KOPT-K1 (cell line): ENCODE results near the gene NOC2L.
"Not testable (repeated sequence)": the region's sequence is repeated elsewhere in the genome, so short reads cannot be mapped to it uniquely, and the experiment has no call there.

Experiments
- H3K27ac ChIP-seq: fragments of 200-600 bp; sonication (generic); 2 replicates; pipeline ENCODE4 v1.5.1; 2016; ENCODE audit warnings: antibody characterized with exemption, mild to moderate bottlenecking, low read depth, low read length; ENCODE audit not compliant: poor library complexity, severe bottlenecking
- H3K36me3 ChIP-seq: fragments of 200-600 bp; sonication (generic); 2 replicates; pipeline ENCODE4 v1.5.1; 2017; ENCODE audit warnings: antibody characterized with exemption, mild to moderate bottlenecking, low read length, moderate library complexity; ENCODE audit not compliant: insufficient read depth
- H3K9me3 ChIP-seq: fragments of 200-600 bp; sonication (generic); 2 replicates; pipeline ENCODE4 v1.5.1; 2017; ENCODE audit warnings: antibody characterized with exemption, low read length, mild to moderate bottlenecking; ENCODE audit not compliant: insufficient read depth, poor library complexity, severe bottlenecking

The NOC2L gene

DNA sequence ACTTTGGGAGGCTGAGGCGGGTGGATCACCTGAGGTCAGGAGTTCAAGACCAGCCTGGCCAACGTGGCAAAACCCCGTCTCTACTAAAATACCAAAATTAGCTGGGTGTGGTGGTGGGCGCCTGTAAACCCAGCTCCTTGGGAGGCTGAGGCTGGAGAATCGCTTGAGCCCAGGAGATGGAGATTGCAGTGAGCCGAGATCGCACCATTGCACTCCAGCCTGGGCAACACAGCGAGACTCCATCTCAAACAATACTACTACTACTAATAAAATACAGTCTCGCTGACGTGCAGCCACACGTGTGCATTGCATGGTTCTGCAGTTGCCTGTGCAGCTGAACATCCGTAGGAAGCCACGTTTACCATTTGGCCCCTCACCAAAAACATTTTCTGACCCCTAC lies 12.2 kb downstream of the NOC2L start:
- not testable (repeated sequence) for H3K27ac ChIP-seq, H3K9me3 ChIP-seq
- peaks cover 80% of the 10 kb centered on the region for H3K36me3 ChIP-seq

DNA sequence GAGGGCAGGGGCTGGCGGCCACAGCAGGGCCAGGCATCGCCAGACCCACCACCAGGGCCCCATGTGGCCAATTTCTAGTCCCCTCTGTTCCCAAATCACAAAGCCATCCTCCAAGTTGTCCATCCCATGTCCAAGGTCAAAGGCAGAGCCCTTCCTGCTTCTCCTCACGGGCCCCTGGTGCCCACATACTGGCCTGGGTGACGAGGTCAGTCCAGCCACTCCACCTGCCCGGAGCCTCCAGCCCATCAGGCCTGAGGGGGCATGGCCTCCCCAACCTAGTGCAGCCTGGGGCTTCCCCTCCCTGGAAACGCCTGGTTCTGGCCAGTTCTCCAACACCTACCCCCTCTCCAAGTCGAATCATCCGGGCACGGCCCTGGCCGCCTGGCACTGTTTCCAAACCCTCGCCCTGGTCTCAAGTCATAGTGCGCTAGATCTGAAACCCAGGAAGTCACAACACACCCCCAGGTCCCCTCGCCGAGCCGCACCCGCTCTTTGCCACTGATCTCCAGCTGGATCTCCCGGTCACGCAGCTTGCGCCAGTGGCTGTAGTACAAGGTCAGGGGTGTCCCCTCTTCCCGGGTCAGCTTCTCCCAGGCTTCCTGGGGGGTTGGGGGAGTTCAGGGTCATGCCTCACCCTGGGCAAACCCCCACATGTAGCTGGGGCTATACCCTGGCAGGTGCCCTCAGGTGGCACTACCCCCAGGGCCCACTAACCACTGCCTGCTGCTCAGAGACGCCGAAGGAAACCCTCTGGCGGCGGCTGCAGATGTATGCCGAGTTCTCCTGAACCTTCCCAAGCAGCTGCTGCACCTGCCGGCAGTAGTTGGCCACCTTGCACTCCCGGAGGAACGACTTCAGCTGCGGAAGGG lies 13.1 kb downstream of the NOC2L start:
- Histone ChIP-seq H3K36me3 (peaks cover 71% of the 10 kb centered on the region), H3K9me3 (no peaks in the 10 kb centered on the region), H3K27ac (no peak overlapping the region)

DNA sequence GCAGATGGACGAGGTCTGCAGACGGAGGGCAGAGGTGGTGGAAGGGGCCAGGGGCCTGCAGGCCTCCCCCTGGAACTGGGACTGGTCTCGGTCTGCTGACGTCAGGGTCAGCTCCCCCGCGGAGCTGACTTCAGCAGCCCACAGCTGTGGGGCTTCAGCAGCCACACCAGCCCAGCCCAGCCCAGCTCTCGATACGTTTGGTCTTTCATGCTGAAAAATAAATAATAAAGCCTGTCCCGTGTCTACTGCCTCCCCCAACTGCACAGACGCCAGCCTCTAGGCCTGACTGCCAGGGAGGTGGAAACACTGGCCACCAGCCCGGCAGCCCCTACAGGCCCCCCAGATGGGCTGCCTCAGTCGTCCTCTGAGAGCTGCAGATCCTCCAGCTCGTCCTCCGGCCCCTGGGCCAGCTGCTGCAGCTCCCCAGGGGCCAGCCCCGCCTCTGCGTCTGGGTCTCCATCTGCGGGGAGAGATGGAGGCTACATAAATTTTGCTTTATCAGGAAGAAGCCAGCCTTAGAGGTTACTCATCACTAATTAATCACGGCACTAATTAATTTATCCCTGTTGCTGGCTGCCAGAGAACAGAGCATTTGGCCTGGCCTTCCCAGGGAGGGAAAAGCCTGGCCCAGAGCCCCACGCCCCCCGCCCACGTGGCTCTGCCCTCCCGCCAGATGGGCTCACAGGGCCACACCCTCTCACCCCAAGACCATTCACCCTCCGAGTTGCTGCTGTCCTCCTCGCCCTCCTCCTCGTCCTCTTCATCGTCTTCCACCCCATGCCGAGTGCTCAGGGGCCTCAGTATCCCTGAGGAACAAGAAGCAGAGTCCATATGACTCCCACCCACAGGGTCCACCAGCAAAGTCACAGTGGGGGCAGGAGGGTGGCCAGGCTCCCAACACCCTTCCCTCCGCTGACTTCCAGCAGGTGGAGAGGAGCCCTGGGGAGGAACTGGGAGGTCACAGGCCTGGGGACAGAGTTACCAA lies 14.4 kb downstream of the NOC2L start:
- H3K27ac ChIP-seq: no peak overlapping the region
- peaks cover 58% of the 10 kb centered on the region for H3K36me3 ChIP-seq
- no peaks in the 10 kb centered on the region for H3K9me3 ChIP-seq

DNA sequence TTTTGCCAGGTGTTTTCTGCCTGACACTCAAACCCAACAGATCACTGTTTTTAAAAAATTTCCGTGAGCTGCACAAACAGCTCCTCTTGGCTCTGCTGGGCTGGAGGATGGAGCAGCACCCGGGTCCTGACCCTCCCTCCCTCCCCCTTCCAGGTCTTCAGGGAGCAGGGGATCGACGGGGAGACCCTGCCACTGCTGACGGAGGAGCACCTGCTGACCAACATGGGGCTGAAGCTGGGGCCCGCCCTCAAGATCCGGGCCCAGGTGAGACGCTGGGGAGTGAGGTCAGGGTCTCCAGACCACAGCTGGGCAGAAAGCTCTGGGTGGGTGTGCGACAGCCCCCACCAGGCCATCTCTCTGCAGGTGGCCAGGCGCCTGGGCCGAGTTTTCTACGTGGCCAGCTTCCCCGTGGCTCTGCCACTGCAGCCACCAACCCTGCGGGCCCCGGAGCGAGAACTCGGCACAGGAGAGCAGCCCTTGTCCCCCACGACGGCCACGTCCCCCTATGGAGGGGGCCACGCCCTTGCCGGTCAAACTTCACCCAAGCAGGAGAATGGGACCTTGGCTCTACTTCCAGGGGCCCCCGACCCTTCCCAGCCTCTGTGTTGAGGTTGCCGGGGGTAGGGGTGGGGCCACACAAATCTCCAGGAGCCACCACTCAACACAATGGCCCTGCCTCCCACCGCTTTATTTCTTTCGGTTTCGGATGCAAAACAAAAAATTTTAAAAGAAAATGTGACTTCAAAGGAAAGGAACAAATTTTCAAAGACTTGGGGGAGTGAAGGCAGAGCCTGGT lies 15.3 kb downstream of the NOC2L start:
- H3K36me3 ChIP-seq: peaks cover 49% of the 10 kb centered on the region
- H3K27ac ChIP-seq: no peak overlapping the region
- H3K9me3 ChIP-seq: no peaks in the 10 kb centered on the region

DNA sequence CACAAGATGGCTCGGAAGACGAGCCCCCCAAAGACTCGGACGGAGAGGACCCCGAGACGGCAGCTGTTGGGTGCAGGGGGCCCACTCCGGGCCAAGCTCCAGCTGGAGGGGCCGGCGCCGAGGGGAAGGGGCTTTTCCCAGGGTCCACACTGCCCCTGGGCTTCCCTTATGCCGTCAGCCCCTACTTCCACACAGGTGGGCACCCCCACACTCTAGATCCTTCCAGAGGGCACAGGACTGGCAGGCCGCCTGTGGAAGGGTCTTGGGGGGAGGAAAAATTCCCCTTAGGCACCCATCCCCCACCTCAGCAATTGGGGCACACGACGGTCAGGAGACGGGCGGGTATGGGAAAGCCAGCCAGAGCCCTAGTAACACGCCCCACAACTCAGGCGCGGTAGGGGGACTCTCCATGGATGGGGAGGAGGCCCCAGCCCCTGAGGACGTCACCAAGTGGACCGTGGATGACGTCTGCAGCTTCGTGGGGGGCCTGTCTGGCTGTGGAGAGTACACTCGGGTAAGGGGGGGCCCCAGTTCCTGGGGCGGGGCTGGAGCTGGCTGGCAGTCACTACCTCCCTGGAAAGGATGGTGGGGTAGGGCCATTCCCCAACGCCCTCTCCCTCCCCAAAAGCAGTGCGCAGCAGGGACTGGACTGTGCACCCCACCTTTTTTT lies 16.1 kb downstream of the NOC2L start:
- Histone ChIP-seq H3K9me3 (no peaks in the 10 kb centered on the region), H3K36me3 (peaks cover 44% of the 10 kb centered on the region), H3K27ac (no peak overlapping the region)

DNA sequence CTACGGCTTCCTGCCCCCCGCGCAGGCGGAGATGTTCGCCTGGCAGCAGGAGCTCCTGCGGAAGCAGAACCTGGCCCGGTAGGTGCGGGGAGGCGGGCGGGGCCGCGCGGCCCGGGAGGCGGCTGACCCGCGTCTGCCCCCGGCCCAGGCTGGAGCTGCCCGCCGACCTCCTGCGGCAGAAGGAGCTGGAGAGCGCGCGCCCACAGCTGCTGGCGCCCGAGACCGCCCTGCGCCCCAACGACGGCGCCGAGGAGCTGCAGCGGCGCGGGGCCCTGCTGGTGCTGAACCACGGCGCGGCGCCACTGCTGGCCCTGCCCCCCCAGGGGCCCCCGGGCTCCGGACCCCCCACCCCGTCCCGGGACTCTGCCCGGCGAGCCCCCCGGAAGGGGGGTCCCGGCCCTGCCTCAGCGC lies 16.6 kb downstream of the NOC2L start:
- H3K36me3 ChIP-seq: peaks cover 39% of the 10 kb centered on the region
- no peaks in the 10 kb centered on the region for H3K9me3 ChIP-seq
- no peak overlapping the region for H3K27ac ChIP-seq

DNA sequence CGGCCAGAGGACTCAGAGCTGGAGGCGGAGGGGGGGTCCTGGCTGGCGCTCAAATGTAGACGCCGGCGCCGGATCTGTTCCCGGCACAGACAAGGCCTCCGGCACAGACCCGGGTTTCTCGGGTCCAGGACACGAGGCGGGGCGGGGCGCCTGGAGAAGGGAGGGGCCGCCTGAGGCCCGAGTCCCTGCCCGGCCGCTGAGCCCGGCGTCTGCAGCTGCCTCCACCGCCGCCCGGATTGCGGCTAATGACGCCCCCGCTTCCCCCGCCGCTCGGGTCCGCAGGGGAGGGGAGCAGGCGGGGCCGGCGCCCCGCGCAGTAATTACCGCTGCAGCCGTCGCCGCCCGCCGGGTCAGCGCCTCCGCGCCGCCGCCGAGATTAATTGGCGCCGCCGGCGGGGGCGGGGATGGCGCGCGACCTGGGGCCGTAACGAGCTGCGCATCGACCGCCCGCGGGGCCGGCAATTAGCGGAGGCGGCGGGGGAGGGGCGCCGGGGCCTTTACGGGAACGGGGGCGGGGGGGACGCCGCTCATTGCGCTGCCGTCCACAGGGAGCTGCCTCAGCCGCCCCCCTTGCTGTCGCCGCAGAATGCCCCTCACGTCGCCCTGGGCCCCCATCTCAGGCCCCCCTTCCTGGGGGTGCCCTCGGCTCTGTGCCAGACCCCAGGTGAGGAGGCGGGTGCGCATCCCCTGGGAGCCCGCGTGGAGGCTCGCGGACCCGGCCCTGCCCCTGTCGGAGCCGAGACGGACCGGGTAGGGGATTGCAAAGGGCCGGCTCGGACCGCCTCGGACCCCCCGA lies 17.3 kb downstream of the NOC2L start:
- Histone ChIP-seq H3K36me3 (peaks cover 32% of the 10 kb centered on the region; the same call in 1 of the 2 replicates), H3K27ac (no peak overlapping the region), H3K9me3 (no peaks in the 10 kb centered on the region)

DNA sequence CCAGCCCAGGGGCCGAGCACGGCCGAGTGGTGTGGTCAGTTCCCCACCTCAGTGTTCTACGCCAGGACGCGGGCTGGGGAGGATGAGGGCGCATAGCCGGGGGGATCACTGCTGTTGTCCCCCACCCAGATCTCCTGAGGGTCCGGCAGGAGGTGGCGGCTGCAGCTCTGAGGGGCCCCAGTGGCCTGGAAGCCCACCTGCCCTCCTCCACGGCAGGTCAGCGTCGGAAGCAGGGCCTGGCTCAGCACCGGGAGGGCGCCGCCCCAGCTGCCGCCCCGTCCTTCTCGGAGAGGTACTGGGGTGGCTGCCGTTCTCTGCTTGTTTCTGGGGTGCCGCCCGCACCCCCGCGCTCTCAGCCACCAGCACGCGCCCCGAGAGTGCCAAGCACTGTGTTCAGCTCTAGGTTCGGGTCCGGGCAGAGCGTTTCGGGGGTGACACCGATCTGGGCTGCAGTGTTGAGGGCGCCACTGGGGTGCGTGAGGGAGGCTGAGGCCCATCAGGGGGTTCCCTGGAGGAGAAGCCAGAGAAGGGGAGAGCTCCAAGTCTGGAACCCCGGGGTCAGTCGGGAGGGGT lies 18.0 kb downstream of the NOC2L start:
- Histone ChIP-seq H3K36me3 (peaks cover 26% of the 10 kb centered on the region; the same call in 1 of the 2 replicates), H3K27ac (no peak overlapping the region), H3K9me3 (no peaks in the 10 kb centered on the region)

DNA sequence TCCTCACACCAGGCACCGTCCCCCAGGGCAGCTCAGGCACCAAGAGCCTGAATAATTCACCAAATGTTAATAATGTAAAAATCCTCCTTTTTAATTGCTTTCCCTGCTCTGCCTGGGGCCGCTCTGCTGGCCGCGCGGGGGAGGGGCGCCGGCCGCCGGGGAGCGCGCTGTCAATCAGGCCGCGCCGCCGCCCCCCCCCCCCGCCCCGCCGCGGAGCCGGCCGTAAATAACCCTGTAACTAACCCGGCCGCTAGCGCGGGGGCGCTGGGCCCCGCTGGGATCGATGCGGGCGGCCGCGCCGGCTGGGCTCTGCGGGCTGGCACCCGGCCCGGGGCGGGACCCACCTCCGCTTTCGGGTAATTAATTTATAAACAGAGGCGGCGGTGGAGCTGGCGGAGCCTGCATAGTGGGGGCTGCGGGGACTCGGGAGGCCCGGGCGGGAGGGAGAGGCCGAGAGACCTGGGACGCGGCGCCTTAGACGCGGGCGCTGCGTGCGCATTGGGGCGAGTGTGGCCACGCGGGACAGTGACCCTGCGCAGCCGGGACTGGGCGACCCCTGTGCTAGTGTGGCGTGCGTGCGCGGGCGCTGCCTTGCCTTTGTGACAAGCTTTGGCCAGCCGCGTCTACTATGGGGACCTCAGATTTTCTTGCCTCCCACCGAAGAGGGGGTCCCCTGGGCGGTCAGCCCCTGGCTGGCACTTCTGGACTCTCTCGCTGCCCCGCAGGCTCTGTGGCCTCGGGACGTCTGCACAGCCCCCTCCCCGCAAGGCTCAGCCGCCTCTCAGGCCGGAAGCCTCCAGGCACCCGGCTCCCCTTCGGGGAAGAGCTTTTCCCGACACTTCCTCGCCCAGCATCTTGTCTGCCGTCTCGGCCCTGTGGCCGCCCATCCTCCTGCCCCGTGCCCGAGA lies 18.7 kb downstream of the NOC2L start:
- Histone ChIP-seq H3K9me3 (no peaks in the 10 kb centered on the region), H3K36me3 (peaks cover 18% of the 10 kb centered on the region; the same call in 1 of the 2 replicates), H3K27ac (no peak overlapping the region)

DNA sequence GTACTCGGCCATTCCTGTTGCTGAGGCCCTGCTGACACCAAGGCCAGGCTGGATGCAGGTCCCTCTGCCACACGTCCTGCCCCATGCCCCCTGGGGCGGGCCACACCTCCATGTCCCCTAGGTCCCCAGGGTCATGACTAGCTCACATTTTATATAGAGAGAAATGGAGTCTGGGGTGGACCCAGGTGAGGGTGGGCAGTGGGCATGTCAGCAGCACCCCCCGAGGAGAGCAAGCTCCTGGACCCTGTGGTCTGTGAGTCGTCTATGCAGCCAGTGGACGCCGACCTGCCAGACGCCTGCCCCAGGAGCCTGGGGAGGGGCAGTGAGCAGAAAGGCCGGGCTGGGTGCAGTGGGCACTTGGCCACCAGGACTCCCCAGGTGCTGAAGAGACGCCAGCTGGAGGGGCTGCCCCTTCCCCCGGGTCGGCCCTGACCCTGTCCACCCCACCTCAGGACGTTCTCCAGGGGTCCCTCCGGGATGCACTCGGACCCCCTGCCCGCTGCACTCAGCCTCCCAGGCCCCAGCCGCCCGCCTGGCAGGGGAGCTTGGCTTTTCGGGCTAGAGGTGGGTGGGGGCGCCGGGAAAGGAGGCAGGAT lies 19.4 kb downstream of the NOC2L start:
- Histone ChIP-seq H3K9me3 (no peaks in the 10 kb centered on the region), H3K27ac (no peak overlapping the region), H3K36me3 (peaks cover 11% of the 10 kb centered on the region; the same call in 1 of the 2 replicates)

DNA sequence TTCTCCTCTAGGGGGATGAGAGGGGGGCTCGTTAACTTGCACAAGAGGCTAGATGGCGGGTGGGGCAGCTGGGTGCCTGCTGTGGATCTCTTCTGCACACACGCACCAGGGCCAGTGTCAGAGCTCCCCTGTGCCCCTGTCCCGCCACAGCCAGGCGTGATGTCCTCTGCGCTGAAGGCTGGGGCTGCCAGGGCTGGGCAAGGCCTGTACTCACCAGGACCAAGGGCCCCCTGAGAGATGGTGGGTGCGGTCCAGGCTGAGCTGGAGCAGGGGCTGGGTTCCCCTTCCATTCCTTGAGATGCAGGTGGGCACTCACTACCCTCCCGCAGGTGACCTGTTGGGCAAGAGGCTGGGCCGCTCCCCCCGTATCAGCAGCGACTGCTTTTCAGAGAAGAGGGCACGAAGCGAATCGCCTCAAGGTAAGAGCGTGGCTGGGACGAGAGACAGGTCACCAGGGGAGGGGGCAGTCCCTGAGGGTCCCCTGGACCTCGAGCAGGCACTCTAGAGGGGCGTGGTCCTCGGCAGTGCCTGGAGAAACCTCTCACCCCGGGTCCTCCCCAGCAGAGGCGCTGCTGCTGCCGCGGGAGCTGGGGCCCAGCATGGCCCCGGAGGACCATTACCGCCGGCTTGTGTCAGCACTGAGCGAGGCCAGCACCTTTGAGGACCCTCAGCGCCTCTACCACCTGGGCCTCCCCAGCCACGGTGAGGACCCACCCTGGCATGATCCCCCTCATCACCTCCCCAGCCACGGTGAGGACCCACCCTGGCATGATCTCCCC lies 20.2 kb downstream of the NOC2L start:
- Histone ChIP-seq H3K36me3 (peaks cover 4% of the 10 kb centered on the region; the same call in 1 of the 2 replicates), H3K27ac (no peak overlapping the region), H3K9me3 (no peaks in the 10 kb centered on the region)
